Activated CD8-positive, alpha-beta memory T cell treated with anti-CD3 and anti-CD28 coated beads, Interleukin-2, amount 50 U/mL, for 4 hours (primary cell): Measurements from ENCODE around the gene PITPNC1.

ENCODE experiments used
- DNase-seq: peaks from one replicate; pipeline ENCODE4 v3.0.0-alpha.2; 2020

PITPNC1 gene

DNA sequence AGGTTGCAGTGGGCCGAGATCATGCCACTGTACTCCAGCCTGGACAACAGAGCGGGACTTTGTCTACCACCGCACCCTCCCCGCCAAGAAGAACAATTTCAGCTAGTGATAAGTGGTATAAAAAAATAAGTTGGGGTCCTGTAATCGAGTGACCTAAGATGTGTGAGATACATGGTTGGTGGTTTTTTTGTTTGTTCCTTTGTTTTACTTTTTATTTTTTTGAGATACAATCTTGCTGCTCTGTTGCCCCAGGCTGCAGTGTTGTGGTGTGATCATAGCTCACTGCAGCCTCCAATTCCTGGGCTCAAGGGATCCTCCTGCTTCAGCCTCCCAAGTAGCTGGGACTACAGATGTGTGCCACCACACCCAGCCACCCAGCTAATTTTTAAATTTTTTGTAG is 58.7 kb downstream of the PITPNC1 start:
- DNase-seq, result no peak

DNA sequence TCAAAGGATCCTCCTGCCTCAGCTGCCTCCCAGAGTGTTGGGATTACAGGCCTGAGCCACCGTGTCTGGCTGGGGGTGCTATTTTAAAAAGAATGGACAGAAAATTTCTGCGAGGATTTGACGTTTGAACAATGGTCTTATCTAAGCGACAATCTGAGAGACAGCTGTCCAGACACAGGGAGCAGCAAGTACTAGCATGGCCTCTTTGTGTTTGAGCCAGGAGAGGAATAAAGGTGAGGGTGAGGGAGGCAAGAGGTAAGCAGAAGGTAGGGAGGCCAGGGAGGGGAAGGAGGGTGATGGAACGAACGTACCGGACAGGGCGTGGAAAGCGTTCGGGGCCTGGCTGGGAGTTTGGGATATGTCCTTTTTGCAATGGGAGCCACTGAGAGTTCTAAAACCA is 59.2 kb downstream of the PITPNC1 start:
- no peak for DNase-seq

DNA sequence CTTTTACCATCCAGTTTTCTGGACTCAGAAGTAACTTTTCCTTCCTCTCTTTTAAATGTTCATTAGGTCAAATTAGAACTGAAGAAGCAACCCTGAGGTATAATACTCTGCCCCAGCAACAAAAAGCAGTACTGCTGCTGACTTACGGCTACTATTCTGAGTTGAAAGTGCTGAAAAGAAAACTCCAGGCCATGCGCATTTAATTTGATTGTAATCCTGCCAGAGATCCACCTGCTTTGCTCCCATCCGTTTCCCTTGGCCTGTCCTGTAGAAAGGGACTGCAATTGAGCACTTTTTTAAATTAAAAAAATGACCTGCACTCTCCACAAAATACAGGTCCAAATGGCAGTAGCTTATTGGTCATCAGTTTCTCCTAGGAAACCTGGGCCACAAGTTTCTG is 61.6 kb downstream of the PITPNC1 start:
- no peak for DNase-seq

DNA sequence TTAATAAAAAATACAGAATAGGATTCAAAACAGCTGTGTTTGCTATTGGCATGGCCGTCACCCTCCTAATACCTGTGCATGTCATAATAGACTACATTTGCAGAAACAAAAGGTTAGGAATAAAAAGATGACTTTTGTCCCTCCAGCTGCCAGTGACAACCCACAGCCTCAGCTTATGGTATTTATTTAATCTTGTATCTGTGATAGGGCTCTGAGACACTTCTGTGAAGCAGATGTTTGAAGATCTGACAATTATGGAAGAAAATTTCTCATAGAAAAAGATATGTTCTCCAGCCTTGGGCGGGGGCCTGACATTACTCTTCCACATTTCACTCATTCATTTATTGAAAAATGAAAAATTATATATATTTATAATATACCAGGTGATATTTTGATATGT is 62.2 kb downstream of the PITPNC1 start:
- no peak for DNase-seq

DNA sequence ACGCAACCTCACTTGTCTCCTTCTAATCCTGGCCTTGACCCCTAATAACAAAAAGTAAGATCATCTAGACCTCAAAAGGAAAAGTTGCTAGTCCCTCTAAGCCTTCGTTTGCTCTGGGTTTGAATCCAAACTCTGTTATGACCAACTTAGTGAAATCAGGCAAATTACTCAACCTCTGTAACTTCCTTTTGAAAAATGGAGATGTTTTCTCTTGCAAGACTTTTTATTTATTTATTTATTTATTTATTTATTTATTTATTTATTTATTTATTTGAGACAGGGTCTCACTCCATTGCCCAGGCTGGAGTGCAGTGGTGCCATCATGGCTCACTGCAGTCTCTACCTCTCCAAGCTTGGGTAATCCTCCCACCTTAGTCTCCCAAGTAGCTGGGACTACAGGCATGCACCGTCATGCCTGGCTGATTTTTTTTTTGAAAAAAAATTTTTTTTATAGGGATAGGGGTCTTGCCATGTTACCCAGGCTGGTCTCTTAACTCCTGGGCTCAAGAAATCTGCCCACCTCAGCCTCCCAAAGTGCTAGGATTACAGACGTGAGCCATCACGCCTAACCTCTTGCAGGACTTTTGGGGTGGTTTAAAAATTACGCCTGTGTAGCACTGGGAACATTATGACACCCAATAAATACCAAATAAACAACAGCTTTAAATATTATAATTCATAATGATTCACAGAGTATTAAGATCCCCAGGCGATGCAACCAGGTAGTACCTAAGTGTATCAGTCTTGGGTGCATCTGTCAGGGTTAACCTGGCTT is 63.4 kb downstream of the PITPNC1 start:
- DNase-seq, result no peak

DNA sequence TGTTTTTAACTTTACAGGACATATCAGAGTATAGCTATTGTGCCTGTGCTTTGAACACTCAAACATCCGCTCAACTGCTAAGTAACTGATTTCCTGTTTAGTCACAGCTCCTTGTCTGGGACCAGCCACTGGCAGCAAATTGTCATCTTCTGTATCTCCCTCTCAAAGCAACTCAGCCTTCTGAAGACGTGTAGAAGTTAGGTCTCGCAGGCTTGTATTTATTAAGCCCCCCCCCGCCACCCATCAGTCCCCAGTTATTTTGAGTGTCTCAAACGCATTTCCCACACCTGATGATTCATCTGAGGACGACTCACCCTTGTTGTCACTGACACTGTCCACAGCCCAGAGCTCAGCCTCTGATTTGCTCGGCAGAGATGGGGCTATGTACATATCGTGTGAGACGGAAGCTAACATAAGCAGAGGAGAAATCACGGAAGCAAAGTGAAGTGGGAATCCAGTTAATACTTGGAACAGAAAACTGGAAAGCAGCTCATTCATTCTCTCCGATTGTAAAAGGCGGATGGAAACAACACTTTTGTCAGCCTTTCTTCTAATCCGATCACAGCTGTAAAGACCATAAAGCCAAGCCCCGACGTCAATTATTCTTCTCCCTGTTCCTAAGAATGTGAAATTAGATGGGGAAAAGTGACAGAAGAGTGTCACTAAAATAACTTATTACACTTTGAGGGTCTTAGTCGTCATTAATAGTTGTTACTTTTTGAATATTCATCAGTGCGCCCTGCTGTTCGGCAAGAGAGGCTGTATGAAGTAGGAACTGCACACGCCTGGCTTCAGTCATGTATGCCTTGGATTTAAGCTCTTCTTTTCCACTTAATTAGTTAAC is 64.2 kb downstream of the PITPNC1 start:
- peak; percentile 74 for DNase-seq

DNA sequence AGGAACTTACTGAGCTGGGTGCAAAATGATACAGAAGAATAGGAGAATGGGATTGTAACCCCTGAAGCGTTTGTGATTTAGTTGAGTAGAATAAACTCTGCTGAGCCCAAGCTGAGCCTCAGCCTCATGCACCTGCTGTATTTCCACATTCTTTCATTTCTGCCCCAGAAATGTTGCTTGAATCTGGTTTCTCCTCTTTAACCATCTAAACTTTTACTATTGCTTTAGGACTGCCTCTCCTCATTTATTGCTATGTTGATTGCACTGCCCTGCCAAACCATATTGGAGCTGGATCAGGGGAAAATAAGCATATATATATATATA is 64.8 kb downstream of the PITPNC1 start:
- no peak for DNase-seq

DNA sequence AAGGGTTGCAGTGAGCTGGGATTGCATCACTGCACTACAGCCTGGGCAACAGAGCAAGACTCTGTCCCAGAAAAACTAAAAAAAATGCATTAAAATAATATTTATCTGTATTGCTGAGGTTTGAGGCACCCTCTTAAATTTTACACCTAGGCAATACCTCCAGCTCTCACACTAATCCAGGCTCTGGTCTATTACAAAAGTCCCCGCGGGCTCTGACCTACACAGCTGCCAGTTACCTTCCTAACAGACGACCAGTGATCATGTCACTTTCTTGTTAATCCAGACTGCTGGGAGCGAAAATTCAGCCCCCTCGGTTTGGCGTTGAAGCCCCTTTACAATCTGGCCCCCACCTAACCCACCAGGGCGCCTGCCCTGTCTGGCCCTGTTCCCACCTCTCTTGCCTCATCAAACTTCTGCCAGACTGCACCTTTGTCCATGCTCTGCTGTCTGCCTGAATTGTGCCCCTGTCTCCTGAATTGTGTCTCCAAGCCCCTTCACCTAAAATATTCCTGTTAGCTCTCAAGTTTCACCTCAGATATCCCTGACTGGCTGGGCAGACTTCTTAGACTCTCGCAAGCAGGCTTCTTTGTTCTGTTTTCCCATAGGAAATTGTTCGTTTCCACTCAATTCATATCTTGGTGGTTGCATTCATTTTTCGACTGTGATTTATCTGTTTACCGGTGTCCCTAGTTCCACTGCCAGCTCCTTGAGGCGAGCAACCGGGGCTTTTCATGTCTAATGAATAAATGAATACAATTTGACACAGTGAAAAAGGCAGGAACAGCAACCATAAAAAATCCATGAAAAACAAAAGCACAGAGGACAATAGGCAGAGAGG is 65.9 kb downstream of the PITPNC1 start:
- no peak for DNase-seq

DNA sequence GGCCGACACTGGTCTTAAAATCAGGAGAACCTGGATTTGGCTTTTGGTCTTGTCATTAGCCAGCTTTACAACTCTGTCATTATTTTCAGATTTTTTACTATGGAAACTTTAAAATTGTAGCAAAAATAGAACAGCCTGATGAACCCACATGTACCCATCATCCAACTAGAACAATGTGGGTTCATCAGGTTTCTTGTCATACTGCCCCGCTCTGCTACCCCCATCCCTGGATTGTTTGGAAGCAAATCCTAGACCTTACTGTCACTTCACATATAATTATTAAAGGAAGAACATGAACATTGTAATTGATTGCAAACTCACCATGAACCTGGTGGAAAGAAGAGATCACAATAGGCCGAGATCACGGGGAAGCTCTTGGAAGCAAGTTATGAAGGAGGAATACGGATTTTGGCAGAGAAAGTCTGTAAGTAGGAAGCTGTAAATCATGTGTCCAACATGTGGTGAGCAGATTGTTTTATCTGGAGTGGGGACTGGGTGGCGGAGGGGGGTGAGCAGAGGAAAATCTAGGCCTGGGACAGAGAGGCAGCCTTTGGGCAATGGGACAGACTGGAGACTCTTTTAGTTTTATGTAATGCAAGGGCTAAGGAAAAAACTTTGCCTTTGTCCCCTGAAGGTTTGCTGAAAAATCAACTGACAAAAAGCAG is 67.0 kb downstream of the PITPNC1 start:
- DNase-seq, result no peak

DNA sequence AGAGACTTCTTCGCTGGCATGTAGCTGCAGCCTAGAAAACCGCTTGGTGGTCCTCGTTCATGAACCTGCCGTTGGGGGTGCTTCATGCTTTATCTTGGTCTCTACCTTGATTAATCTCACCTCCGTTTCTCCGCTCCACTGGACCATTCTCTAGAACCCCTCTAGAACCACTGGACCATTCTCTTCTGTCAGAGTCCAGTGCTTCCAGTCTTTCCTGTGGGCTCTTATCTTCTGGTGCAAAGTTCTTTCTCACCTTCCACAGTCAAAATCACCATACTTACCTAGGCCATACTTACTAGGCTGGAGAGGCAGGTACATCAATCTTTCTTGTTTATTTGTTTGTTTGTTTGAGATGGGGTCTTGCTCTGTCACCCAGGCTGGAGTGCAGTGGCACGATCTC is 71.4 kb downstream of the PITPNC1 start:
- DNase-seq, result no peak

DNA sequence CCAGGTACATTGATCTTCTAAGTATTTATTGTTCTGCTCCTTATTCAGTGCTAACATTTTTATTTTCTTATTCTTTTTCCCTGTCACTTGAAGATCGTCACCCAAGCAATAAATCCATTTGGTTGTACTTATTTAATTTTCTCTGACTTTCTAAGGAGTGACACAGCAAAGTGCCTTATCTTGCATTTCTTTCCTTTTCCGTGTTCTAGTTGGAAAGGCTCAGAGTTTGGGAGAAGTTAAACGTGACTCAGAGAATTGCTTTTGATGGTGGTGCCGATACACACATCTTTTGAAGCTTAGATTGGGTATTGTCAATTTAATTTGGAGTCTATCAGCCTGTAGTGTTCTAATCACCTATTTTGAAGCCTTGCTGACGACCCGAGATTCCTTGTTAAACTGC is 72.0 kb downstream of the PITPNC1 start:
- DNase-seq, result no peak

DNA sequence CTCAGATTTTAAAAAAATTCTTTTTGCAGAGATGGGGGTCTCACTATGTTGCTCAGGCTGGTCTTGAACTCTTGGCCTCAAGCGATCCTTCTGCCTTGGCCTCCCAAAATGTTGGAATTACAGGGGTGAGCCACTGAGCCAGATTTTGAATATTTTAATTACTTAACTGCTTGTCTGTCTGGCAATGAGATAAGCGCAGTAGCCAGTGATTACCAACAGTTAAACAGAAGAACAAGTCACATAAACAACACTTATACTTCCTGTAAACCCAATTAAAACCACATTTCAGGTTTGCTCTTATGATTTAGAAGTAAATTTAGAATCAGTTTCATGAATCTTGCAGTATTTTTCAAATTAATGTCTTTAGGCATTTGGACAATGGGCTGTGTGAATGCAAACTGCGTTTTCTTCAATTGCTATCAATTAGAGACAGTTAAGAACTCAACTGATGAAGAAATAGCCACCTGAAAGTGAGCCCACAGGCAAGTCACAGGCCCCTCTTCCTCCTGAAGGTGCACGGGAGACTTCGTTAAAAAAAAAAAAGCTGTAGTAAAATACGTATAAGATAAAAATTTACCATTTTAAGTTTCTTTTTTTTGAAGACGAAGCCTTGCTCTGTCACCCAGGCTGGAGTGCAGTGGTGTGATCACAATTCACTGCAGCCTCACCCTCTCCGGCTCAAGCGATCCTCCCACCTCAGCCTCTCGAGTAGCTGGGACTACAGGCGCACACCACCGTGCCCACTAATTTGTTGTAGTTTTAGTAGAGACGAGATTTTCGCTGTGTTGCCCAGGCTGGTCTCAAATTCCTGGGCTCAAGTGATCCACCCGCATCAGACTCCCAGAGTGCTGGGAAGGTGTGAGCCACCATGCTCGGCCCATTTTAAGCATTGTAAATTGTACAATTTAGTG is 73.0 kb downstream of the PITPNC1 start:
- DNase-seq, result no peak

DNA sequence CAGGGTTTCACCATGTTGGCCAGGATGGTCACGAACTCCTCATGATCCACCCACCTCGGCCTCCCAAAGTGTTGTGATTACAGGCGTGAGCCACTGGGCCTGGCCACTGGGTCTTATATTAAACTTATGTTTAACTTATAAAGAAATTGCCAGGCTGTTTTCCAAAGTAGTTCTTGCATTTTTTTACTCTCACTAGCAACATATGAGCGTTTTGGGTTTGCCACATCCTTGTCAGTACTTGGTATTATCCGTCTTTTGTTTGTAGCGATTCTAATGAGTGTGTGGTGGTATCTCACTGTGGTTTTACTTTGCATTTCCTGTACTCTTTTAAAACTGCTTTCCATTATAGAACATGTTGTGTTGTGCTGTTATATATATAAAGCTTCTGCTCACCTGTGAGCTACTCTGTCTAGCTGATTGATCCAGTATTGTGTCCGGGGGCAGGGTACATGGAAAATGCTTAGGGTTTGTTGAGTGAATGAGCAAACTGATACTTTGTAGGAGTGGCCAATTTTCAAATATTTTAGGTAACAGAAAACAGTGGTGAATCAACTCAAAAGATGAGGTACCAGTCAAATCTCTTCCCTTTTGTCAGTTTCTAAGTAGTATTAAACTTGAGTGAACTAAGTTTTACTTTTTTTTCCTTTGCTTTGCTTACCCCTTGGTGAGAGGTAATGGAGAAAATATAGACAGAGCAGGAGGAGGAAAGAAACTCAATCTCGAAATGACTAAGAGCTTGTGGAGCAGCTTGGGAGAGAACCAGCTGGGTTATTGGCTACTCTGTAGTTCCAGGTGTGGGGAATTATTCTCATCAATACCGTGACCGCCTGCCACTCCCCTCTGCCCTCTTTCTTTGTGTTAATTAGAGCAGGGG is 75.8 kb downstream of the PITPNC1 start:
- peak; percentile 14 for DNase-seq

DNA sequence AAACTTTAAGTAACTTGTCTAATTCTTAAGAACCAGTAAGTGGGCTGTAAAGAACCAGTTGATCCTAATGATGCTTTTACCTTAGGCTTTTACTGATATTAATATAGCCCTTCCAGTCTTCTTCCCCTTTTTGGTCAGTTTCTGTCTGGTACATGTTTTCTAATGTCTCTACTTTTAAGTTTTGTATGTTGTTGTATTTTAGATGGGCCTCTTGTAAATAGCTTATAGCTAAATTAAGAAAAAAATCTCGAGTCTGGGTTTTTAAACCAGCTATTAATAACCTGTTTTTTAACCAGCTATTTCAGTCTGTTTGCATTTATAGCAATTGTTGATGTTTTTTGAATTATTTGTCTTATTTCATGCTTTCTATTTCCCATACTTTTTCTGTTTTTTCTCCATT is 79.0 kb downstream of the PITPNC1 start:
- no peak for DNase-seq

DNA sequence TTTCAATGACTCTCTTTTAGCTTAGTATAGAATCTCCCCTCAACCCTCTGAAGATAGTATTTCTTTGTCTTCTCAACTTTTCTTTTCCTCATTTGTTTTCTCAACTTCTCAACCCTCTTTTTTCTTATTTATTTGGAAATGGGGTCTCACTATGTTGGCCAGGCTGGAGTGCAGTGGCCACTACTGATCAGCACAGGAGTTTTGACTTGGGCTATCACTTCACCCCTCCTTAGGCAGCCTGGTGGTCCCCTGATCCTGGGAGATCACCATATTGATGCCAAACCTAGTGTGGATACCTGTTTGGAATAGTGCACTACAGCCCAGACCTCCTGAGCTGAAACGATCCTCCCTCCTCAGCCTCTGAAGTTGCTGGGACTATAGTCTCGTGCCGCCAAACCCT is 79.8 kb downstream of the PITPNC1 start:
- DNase-seq, result peak; percentile 6

DNA sequence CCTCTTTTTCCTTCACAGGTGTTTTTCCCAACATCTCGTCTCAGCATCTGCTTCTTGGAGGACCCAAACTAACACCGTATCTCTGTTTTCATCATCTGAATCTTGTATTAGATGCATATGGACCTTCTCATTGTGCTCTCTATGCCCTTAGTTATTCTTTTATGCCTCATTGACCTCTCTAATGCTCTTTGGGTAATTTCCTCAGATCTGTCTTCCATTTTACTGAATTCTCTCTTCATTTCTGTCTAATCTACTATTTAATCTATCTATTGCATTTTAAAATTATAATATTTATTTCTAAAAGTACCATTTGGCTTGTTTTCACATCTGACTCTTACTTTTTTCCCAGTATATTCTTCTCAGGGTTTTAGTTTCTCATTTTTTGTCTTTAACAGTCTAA is 81.1 kb downstream of the PITPNC1 start:
- DNase-seq, result no peak

DNA sequence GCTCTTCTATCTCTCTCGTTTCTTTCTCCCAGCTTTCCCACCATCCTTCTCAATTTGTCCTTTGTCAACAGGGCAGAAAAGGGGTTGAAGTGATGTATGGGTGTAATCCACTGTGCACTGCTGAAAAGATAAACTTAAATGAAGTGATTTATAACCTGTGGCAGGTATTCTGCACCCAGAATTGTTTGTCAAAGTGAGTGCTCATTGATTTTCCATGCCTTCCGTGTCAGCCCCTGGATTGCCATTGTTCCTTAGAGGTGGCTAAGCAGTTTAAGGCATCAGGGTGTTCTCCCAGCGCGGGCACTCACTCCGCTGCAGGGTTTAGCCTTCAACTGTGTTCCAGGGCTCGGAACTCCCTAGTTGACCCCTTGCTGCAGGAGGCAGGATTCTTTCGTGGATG is 82.9 kb downstream of the PITPNC1 start:
- no peak for DNase-seq

DNA sequence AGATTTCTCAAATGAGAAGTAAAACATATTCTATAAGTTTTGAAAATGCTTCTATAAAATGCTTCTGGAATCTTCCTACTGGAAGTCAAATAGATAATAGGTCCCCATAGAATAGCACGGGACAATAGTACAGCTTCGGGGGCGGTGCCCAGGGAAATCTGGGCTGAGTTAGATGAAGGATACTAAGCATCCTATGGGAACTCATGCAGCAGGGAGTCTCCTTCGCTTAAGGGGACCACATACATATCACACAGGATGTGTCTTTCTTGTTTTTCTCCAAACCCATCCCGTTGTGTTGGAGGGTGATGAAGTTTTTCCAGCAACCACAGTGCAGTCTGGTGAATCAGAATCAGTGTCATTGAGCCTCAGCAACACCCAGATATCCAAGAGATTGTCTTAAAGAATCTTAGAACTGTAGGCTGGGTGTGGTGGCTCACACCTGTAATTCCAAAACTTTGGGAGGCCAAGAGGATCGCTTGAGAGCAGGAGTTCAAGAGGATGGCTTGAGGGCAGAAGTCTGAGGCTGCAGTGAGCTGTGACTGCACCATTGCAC is 84.2 kb downstream of the PITPNC1 start:
- no peak for DNase-seq

DNA sequence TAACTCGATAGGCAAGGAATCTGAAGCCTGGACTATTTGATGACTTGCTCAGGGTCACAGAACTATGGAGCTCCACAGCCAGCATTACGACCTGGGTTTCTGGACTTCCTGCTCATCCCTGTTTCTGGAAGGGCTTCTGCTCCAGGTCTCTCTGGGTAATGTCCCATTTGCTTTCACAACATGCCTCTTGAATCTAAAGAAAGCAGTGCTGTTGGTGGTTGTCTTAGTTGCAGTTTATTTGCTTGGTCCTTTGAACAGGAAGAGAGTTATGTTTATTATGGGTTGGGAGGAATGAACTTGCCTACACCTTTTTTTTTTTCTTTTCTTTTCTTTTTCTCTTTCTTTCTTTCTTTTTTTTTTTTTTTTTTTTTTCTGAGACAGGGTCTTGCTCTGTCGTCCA is 84.8 kb downstream of the PITPNC1 start:
- no peak for DNase-seq

DNA sequence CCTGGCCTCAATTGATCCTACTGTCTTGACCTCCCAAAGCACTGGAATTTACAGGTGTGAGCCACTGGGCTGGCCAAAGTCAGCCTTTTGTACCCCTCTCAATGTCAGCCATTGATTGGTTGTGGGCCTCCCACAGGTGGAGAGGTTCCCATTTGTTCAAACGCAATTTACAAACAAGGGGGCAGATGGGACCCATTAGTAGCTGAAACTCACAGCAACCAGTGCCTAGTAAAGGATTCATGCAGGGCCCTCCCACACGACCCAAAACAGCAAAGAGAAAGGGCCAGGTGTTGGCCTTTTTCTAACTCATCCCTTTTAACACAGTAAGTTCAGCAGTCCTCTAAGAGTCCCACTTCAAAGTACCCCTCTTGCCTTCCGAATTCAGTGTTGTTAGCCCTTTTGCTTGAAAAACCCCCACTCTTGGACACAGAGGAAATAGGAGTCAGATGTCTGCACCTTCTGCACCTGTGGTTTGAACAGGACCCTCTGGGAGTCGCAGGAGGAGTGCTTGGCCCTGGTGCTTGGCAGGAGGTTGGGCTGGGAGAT is 89.2 kb downstream of the PITPNC1 start:
- no peak for DNase-seq
